Measurements from ENCODE around the gene NKAIN2.

The NKAIN2 gene

DNA sequence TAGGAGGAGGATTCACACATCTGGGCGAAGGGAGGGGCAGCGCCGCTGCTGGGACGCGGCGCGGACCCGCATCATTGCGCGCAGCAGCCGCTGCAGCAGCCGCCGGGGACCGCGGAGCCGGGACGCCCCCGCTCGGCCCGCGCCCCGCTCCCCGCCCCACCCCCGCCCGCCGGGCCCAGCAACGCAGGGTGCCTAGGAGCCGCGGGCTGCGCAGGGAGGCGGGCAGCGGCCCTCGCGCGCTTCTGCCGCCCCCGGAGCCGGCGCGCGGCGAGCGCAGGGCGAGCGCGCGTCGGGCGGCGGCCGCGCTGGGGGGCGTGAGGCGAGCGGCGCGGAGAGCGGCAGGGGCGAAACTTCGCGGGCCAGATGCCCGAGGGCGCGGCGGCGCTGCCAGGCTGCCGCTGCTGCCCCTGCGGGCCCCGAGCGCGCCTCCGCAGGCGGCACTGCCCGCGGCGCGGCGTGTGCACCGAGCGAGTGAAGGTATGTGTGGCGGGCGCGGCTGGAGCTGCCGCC is at the start of gene NKAIN2:
Gene NKAIN2, plus strand, starts transcription at position 362 of the 510 bp plus-strand sequence.
- DNase-seq = no peak

DNA sequence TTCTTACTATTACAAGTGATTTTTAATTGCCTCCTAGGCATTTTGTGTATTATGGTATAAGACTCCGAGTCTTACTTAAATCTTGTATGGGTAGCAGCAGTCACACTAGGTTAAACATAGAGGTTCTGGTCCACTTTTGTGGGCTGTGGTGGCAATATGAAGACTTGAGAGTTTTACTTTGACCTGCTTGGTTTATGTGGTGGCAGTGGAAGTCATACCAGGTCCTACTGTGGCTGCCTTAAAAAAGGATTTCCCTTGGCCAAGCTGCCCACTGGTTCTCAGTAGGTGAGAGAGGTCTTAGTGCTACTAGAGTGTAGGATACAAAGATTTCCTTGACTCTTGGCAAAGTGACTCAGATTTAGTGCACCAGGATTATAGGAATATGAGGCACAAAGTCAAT is 44.2 kb upstream of the NKAIN2 start:
- no peak for DNase-seq

GRCh38 chr6:123763904-123764303 is 39.8 kb upstream of the NKAIN2 start:
- no peak for DNase-seq

- DNase-seq = no peak
These were observed 38.9 kb upstream of the NKAIN2 start for GRCh38 chr6:123764722-123765121.

GRCh38 chr6:123768921-123769320 is 34.7 kb upstream of the NKAIN2 start:
- no peak for DNase-seq

- no peak for DNase-seq
These were observed 34.2 kb upstream of the NKAIN2 start for GRCh38 chr6:123769431-123769830.

DNA sequence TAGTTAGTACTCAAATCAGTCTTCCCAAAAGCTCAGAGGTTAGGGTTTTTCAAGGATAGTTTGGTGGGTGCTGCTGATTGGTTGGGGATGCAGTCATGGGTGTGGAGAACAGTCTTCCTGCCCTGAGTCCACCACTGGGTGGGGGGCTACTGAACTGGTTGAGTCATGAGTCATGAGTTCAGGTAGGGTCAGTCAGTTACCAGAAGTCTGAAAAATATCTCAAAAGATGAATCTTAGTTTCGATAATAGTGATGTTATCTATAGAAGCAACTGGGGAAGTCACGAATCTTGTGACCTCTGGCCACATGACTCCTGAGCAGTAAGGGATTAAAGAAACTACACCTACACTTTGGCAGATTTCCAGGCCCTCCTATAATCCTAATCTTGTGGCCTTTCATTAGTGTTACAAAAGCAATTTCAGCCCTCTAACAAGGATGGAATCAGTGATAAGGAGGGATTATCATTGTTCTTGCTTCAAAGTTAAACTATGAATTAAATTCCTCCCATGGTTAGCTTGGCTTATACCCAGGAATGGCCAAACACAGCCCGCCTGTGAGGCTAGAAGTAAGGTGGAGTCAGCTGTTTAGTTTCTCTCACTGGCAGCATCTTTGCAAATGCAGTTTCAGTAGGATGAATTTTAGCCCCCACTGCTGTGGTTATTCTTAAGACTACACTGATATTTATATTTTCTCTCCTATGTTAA is 33.3 kb upstream of the NKAIN2 start:
- no peak for DNase-seq

GRCh38 chr6:123771126-123771525 is 32.5 kb upstream of the NKAIN2 start:
- no peak for DNase-seq

DNA sequence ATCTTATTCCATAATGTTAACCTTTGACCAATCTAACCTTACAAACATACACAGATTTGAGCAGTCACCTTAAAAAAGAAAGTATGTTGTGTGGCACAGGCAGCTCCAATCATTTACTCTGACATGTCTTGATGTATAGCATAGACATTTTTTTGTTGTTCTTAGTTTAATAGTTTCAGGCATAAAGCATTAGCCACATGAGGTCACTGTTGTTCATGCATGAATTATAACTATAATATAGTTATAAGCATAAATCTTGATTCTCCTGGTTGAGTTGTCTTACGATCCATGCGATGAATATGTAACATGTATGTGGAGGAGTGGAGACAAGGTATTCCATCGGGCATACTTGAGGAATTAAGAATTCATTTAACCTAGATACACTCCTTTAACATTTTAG is 26.1 kb upstream of the NKAIN2 start:
- peak; percentile 30 for DNase-seq

GRCh38 chr6:123780021-123780420 is 23.6 kb upstream of the NKAIN2 start:
- DNase-seq = no peak

DNA sequence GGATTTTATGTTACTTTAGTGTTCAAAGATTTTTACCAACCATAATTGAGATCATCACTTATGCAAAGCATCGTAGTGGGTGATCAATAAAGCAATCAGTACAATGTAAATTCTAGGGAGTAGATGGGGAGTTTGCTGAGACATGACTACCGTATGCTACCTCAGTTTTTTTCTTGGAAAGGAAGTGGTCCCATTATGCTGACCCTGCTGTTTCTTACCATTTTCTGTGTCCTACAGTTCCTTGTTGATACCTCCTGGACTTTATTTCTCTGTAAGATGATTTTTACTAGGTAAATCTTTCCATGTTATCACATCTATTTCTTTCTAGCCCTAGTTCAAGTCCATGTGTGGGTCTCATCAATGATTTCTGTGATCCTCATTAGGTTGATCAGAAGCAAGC is 19.3 kb upstream of the NKAIN2 start:
- DNase-seq = no peak

- no peak for DNase-seq
These were observed 18.6 kb upstream of the NKAIN2 start for GRCh38 chr6:123785039-123785438.

DNA sequence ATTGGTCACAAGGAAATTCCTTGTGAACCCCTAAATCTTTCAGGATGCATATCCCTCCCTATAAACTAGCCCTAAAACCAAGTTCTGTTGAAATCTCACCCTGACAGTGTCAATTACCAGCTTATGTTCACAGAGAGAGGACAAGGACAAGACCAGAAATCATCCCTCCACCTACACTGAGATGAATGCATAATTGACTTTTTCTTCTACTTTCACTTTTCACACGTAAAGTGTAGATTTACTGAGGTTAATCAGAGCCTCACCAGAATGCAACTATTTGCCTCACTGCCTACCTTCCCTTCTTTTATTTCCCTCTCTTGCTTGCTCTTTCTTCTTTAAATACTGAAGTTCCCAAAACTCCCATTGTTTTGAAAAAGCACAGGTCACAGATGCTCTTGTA is 15.3 kb upstream of the NKAIN2 start:
- no peak for DNase-seq

DNA sequence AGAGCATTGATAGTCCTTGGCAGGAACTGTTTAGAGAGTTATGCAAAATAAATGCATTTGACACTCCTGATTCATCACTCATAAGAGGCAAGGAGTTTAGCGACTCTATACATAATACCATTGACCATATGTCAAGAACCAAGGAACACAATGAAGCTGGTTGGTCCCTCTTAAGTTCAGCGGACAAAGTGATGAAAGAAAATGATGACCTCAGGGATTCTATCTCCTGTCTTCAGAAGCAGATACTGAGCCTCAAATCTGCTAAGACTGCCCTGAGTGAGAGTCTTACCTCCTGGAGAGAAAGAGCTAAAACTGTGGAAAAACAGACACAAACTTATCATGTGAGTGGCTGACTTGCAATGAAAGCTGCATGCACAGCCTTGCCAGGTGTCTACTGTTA is 9.5 kb upstream of the NKAIN2 start:
- DNase-seq = no peak

- no peak for DNase-seq
These were observed 8.9 kb upstream of the NKAIN2 start for GRCh38 chr6:123794799-123795198.

DNA sequence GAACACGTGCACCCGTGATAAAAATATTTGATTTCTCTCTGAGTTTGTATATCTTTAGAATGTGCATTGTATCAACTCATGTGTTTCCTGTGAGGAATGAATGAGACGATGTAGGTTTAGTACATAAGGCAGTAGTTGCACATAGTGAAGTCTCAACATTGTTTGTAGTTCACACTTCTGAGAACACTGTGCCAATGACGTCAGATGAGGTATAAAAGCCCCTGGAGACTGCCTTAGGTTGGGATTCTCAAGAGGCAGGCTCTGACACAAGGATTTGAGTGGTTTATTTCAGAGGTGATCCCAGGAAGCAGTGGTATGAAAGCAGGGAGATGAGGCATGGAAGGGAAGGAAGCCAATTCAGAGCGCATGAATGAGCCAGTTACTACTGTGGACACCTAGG is 2.6 kb upstream of the NKAIN2 start:
- DNase-seq = no peak

DNA sequence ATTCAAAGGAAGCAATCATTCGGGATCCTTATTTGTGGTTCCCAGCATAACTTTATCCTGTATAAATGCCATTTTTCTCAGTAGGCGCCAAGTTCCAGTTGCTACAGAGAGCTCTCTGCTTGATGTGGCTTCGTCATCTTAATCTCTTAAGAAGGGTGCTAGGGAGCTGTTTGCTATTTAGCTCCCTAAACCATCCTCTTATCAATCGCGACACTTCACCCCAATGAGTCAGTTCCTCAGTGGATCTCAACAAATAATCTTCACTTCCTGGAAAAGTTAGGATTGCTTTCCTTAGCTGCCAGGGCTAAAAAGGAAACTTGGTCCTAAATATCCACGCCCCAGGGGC is 1.3 kb upstream of the NKAIN2 start:
- DNase-seq = no peak

- peak; percentile 83 for DNase-seq
These were observed 765 bp upstream of the NKAIN2 start for GRCh38 chr6:123802697-123803503.

GRCh38 chr6:123804014-123804786 is 535 bp downstream of the NKAIN2 start:
- peak; percentile 54 for DNase-seq

- DNase-seq = no peak
These were observed 1.3 kb downstream of the NKAIN2 start for GRCh38 chr6:123804787-123805540.

GRCh38 chr6:123805921-123806320 is 2.3 kb downstream of the NKAIN2 start:
- DNase-seq = peak; percentile 31

DNA sequence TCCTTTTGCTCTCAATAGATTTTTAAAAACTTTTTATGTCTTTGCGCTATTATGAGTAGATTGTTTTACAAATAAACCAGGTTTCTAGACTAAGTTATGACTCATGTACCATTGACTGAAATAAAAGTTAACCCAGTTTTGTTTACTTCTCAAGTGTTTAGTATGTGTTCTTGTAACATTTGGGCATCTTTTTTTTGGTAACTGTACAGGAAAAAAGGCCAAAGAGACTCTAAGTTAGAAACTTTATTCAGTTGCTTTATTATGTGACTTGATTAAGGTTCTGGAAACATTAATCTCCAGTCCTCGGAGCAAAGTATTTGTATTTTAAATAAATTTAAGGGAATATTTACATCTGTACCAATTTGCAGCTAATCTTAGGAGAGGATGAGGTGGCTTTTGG is 2.9 kb downstream of the NKAIN2 start:
- no peak for DNase-seq

GRCh38 chr6:123808556-123808955 is 4.9 kb downstream of the NKAIN2 start:
- peak; percentile 61 for DNase-seq
